ENCODE results near the gene DOCK3. TPM values are rescaled to one million over a fixed set of nuclear protein-coding genes. Genes with fewer than 3 reads are reported as not detected.
"Not testable (repeated sequence)": the region's sequence is repeated elsewhere in the genome, so short reads cannot be mapped to it uniquely, and the experiment has no call there.

The DOCK3 gene
- polyA plus RNA-seq, 1 donor = 0.14 TPM

DNA sequence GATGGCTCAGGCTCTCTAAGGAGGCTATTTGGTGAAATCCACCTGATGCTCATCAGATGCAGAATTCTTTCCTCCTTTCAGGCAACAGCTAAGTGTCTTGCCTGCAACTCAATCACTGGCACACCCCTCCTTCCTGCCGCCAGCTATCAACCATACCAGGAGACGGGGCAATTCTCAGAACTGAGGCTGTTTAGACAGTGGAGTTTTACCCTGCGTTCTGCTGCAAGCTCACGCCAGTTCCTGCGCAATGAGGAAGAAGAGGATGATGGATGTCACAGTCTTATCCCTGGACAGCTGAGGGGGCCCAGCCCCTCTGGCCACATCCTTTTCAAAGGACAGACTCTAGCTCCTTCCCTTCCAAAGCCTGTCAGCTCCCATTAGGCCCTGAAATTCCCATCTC, 703.3 kb downstream of the DOCK3 start:
- DNase-seq = no peak

DNA sequence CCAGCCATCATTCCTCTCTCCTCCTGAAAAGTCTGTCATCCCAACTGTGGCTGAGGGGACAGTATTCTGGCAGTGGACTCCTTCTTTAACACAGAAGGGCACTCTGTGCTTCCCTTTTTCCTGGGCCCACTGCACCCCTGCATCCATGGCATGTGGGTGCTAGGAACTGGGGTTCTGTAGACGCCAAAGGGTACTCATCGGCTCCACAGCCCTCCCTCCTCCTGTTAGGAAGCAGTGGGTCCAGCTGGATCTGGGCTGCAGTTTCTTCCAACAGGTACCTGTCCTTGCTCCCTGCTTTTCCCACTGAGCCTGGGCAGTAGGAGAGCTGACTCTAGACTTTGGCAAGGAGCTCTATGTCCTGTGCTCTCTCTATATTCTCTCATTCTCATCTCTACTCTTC, 704.0 kb downstream of the DOCK3 start:
- DNase-seq = no peak

DNA sequence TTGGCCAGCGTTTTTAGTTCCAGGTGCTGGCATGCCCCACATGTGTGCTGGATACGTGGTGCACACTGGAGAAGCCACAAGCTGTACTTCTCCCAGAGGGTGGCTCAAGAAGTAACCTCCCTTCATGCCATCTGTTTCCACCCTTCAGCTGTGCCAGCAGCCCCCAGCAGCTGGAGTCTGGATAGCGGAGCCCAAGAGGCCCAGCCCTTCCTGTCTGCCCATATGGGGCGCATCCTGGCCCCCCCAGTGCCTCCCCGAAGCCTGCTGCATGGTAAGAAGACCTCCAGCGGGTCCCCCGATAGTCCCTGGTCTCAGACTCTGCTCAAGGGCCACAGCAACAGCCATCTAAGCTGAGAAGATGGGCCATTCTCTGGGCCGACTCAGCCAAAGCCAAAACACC, 704.6 kb downstream of the DOCK3 start:
- no peak for DNase-seq

DNA sequence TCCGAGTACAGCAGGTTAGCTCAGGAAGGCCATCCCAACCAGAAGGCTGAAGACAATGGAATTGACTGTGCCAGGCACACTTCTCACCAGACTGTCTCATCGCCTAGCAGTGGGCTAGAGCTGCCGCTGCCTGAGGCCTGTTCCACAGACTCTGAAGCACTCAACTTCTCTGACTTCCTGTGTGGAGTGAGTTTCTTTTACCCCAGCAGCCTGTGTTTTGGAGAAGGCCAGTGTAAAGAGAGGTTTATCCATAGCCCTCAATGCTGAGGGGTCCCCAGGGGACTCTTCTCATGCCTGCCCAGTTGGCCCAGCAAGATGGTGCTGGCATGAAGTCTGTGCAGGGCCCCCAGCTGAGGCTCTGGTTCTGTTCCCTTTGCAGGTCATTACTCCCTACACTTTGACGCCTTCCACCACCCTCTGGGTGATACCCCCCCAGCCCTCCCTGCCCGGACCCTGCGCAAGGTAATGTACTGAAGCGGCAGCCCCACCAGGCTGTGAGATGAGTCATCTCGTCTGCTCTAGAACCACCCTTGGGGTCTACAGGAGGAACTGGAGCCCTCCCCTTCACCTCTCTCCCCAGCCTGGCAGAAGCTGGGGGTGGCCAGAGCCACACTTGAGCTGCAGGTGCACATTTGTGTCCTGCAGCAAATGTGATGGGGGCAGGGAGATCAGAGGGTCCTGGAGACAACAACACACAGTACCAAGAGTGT, 705.2 kb downstream of the DOCK3 start:
- DNase-seq = no peak

DNA sequence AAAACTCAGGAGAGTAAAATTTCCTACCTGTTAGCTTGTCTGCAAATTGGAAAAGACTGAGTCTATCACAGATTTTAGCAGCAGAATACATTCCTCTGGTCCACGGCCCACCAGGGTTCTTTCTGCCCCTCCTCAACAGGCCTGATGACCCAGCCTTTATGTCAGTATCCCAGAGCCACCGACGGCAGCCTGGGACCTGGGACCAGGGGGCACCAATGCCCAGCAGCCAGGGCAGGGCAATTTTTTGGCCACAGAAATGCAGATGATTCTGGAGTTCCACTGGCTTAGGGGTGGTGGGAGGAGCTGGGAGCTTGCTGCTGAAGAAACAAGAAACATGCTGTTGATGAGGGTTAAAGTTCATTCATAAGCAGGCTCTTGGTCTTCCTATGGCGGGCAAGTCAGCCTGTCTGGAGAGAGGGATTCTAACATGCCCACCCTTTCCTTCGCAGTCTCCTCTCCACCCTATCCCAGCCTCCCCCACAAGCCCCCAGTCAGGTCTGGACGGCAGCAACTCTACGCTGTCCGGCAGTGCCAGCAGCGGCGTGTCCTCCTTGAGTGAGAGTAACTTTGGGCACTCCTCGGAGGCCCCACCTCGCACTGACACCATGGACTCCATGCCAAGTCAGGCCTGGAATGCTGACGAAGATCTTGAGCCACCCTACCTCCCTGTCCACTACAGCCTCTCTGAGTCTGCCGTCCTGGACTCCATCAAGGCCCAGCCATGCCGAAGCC, 706.0 kb downstream of the DOCK3 start:
- no peak for DNase-seq

DNA sequence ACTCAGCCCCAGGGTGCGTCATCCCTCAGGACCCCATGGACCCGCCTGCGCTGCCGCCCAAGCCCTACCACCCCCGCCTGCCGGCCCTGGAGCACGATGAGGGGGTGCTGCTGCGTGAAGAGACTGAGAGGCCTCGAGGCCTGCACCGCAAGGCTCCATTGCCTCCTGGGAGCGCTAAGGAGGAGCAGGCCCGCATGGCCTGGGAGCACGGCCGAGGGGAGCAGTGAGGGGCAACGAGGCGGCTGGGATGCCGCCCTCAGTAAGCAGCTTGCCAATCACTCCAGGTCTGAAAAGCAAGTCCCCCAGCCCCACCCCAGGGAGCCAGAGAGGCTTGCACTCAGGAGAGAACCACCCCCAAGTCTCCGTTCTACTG, 706.6 kb downstream of the DOCK3 start:
- DNase-seq = no peak

DNA sequence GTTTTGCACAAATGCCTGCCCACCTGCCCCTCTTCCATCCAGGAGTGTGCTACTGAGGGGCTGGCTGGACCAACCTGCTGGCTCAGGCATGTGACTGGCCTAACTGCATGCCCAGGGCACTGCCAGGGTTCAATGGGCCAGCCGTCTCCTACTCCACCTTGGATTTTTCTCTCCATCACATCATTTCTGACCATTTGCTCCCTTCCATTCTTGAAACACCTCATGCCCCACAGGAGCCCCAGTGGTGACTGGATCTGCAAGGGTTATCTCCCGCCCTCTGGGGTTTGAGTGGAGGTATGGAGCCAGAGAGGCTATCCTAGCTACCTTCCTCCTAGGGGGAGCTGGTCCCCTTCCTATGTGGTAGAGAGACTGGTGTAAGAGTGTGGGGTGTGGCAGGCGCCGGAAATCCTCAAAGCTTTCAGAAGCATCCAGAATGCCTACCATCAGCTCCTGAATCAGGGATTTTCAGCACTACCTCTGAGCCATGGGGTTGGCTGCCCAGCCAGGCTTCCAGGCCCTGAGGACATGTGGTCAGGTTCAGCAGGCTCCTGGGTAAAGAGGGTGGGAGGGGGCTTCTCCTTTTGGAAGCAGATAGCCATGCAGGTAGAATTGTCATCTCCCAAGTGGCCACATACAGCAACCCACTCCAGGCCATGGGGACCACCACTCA, 707.5 kb downstream of the DOCK3 start:
- DNase-seq = no peak

DNA sequence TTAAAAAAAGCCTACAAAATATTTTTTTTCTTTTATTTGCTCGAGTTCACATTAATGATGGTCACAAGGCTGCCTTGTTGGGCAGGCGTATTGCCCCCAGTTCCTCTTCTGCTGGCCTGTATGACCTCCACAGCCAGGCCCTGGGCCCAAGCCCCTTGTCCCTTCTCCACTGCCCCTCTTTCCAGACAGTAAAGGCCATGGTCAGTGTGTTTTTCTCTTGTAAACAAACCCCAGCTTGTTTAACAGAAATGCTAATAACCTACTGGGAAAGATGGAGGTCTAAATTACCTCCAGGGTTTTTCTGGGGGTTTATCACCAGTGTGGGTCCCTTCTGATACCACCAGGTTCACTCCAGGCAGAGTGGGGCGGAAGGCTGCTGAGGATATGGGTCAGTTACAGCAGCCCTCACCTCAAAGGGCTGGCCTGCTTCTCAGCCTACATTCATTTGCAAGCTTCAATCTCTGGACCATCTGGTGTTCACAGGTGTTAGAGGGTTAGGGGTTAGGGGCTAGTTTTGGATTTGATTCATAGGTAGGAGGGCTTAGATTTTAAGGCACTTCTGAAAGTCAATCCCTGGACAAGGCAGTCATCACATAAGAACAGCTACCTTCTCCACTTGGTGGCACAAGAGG, 708.3 kb downstream of the DOCK3 start:
- no peak for DNase-seq

DNA sequence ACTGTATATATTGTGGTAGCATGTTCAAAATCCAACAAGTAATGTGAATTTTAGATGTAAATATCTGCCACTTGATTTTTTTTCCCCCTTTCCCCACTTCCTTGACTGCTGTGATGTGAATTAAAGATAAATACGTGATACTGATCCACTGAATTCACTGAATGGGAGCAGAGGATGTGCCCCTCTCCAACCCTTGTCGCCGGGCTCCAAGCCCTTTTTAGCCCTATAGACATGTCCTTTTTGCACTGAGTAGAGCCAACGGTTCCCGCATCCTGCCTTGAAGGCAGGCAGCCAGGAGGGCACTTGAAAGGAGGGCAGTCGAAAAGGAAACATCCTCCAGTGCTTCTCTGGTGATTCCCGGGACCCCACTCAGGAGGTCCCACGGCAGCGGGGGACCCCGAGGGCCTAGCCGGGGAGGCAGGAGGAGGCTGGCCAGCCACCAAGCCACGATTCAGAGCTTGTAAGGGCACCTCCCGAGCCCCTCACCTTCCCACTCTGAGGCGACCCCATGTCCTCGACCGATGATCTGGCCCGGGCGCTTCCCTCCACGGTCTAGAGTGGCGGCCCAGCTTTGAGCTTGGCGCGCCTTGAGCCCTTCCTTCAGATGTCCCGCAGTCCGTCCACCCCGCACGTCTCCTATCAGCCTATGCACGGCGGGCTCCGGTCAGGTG, 709.5 kb downstream of the DOCK3 start:
- DNase-seq = no peak

DNA sequence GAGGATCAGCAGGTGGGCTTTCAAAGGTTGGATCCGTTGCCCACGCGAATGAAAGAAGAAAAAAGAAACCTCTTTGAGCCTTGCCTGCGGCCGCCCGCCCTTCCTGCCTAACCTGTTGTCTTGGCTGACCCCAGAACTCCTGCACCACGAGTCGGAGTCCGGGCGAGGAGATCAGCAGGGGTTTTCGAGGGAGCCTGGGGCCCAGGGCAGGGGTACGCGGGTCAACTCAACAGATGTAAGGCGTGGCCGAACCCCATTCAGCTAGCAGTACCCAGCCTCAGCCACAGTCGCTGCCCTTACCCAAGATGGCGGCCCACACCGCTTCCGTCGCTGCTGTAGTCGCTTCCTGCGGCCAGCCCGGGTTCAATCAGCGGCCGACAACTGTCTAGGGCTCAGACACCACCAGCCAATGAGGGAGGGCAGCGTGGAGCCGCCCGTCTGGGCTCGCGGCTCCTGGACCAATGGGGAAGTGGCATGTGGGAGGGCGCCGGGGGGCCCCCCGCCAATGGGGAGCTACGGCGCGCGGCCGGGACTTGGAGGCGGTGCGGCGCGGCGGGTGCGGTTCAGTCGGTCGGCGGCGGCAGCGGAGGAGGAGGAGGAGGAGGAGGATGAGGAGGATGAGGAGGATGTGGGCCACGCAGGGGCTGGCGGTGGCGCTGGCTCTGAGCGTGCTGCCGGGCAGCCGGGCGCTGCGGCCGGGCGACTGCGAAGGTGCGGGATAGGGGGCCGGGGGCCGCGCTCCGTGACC, 710.2 kb downstream of the DOCK3 start, which contains the start of gene MANF:
MANF (plus strand) TSS at position 566 of the 748 bp plus-strand sequence; CDS start at position 618, 52 bp downstream.
- DNase-seq = peak; percentile 98

DNA sequence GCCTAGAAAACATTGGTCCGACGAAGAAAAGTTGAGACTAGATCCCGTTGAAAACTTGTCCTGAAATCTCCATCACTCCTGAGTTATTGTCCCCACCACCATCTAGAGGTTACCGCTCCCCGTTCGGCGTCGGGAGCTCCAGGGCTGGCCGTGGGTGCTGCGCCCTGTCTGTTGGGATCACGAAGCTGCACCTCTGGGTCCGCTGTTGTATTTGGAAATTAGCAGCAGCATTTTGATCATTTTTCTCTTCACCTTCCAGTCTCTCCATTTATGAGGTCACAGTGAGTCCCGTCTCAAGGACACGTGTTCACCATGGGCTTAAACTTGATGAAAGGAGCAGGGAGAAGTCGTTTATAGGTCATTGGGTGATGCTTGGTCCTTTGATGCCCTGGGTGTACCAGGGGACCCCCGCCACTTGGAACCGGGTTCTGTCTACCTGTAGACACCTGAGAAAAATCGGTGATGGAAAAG, 710.9 kb downstream of the DOCK3 start:
- no peak for DNase-seq

DNA sequence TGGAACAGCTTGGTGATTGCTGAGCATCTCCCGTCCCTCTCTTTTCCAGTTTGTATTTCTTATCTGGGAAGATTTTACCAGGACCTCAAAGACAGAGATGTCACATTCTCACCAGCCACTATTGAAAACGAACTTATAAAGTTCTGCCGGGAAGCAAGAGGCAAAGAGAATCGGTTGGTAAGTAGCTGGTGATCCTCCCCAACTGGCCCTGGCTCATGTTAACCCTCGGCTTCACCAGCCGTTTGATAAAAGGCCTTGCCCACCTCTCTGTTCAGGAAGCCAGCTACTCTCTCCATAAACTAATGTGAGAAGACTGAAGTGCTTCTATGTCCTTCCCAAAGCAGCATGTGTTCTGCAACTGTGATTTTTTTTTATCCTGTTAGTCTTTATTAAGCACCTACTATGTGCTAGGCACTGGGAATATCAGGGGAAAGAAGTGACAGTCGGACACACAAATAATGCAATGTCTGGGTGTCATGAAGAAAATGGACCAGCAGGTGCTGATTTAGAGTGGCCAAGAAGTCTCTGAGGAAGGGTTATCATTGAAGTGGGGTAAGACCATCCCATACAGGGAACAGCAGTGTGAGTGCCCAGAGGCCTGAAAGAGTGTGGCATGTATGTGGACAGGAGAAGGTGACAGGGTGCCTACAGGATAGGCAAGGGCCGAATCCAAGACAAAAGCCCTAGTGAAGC, 711.6 kb downstream of the DOCK3 start:
- DNase-seq = no peak

DNA sequence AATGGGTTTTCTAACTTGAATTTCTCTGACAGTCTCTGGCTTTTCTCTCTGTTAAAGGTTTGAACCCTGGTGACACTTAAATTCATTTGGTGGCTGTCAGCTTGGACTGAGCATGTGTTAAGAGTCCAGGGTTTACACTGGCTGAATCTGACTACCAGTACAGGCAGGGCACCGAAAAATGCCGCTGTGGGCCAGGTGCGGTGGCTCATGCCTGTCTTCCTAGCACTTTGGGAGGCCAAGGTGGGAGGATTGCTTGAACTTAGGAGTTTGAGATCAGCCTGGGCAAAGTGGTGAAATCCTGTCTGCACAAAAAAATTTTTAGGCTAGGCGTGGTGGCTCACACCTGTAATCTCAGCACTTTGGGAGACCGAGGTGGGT, 712.1 kb downstream of the DOCK3 start:
- no peak for DNase-seq

DNA sequence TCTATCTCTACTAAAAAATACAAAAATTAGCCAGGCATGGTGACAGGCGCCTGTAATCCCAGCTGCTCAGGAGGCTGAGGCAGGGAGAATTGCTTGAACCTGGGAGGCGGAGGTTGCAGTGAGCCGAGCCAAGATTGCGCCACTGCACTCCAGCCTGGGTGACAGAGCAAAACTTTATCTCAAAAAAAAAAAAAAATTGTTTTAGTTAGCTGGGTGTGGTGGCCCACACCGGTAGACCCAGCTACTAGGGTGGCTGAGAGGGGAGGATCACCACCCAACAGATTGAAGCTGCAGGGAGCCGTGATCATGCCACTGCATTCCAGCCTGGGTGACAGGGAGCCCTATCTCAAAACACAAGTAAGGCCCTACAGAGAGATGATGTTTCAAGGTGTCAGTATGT, 712.6 kb downstream of the DOCK3 start:
- not testable (repeated sequence) for DNase-seq

DNA sequence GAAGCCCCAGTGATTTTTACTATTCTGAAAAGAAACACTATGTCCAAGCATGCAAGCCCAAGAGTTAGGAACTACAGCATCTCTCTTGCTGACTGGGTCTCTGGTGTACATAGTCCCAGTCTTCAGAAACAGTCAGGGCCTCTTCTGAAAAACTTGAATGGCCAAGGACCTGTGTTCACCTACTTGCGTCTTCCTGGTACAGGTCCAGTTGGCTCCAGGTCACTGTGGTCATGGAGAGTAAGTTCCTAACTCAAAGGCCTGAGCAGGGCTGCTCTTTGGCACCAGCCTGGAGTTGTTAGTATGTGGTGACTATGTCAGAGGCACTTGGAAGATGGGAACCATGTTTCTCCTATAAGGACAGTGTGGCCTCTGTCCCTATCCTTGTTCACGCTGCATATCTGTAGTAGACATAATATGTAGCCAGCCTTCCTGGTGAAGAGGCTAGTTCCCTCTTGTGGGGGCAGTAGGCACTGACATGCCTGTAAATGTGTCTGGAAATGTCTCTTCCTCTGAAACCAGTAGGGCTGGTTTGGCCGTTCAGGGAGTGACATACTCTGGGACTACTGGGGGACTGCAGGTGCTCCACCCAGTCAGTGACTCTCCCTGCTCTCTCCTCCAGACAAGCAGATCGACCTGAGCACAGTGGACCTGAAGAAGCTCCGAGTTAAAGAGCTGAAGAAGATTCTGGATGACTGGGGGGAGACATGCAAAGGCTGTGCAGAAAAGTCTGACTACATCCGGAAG, 713.7 kb downstream of the DOCK3 start:
- no peak for DNase-seq

DNA sequence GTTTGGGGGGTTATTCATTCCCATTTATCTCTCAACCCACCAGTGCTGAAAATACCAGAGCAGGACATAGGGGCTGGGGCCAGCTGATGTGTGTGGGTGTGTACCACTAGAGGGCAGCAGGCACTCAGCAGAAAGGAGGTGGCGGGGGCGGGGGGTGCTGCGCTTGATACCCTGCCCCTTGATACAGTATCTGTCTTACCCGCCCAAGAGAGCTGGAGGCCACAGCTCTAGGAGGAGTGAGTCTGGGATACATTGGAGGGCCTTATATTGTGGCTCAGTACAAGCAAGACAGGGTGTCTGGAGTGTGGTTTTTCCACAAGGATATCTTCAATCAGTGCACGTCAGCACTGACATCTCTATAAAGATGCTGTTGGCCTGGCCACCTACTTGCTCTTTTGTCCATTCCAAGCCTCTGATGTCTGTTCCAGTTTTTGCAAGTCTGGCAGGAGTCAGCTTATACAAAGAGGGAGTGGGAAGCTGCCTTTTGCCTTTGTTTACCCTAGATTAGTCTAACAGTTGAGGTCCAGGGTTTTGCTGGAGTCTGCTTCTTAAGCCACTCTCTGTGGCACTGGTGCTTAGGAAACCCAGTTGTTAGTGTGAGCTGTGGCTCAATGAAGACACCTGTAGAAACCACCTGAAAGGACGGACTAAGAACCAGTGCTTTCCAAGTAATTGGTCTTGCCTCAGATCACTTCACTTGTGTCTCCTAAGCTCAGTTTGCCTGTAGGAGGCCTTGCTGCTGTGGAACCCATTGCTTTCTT, 714.9 kb downstream of the DOCK3 start:
- DNase-seq = no peak

DNA sequence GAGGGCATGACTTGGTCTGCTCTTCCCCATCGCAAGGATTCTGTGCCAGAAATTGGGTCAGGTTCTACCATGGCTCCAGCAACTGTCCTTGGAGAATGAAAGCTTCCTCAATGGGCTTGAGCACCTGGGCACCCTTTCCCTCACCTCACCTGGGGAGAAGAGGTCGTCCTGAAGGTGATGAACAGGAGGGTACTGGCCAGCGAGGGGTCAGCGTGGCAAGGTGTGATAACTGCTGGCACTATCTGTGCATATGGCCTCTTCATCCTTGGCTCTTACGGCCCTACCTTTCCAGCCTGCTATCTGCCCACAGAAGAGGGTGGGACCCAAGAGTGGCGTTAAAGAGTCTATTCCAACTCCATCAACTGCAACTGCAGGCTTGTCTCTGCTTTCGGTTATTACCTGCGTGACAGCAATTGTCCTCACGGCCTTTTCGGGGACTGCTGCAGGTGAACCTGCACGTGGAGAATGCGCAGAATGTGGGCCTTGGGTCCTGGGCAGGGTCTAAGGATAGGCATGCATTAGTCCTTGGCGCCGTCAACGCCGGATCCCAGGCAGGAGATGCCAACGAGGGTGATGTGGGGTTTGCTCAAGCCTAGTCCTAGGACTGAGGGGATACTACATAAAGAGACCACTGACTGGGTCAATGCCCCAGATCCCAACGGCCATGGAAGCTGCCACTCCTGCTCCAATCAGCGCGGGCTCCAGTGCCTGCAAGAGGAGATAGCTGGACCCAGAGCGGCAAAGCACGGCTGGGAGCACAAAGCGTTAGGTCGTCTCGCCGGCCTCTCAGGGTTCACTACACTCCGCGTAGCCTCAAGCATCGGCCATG, 715.7 kb downstream of the DOCK3 start:
- no peak for DNase-seq

DNA sequence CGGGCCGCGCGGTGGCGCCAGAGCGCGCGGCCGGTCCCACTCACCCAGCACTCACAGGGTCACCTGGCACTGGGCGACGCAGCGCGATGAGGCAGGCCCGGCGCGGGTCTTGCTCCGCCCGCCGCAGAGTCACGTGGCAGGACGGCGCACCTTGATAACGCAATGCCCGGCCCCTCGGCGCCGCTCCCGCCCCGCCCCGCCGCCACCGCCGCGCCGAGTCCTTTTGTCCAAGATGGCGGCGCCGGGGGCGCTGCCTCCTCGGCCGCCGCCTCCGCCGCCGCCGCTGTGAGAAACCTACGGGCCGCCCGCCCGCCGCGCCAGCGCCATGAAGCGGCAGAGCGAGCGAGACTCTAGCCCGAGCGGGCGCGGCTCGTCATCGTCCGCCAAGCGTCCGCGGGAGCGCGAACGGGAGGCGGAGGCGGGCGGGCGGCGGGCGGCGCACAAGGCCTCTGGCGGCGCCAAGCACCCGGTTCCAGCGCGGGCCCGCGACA, 716.4 kb downstream of the DOCK3 start, which contains the start of gene RBM15B:
RBM15B (plus strand) TSS at position 211 of the 491 bp plus-strand sequence; CDS start at position 326, 115 bp downstream.
- peak; percentile 96 for DNase-seq
